Activated naive CD8-positive, alpha-beta T cell treated with anti-CD3 and anti-CD28 coated beads, Interleukin-2, amount 50 U/mL, for 24 hours (primary cell): ENCODE results near the gene ARAP3.
"Not testable (repeated sequence)": the region's sequence is repeated elsewhere in the genome, so short reads cannot be mapped to it uniquely, and the experiment has no call there.

Experiments
- ATAC-seq: fragments of 150-1000 bp; cut with Tn5 transposase; one replicate; pipeline ENCODE4 v1.10.0; 2021
- DNase-seq: peaks from one replicate; pipeline ENCODE4 v3.0.0; 2021
- H3K27ac Mint-ChIP-seq: one replicate; pipeline ENCODE4 v1.8.0; 2021; ENCODE audit warnings: mild to moderate bottlenecking, mixed read lengths
- H3K27me3 Mint-ChIP-seq: one replicate; pipeline ENCODE4 v1.8.0; 2021; ENCODE audit warnings: mixed read lengths
- H3K36me3 Mint-ChIP-seq: one replicate; pipeline ENCODE4 v1.8.0; 2021; ENCODE audit warnings: low read depth, mixed read lengths
- H3K4me1 Mint-ChIP-seq: one replicate; pipeline ENCODE4 v1.8.0; 2021; ENCODE audit warnings: mixed read lengths
- H3K4me3 Mint-ChIP-seq: one replicate; pipeline ENCODE4 v1.8.0; 2021; ENCODE audit warnings: mild to moderate bottlenecking, moderate library complexity, mixed read lengths
- H3K9me3 Mint-ChIP-seq: one replicate; pipeline ENCODE4 v1.8.0; 2021; ENCODE audit warnings: mixed read lengths

ARAP3 gene

DNA sequence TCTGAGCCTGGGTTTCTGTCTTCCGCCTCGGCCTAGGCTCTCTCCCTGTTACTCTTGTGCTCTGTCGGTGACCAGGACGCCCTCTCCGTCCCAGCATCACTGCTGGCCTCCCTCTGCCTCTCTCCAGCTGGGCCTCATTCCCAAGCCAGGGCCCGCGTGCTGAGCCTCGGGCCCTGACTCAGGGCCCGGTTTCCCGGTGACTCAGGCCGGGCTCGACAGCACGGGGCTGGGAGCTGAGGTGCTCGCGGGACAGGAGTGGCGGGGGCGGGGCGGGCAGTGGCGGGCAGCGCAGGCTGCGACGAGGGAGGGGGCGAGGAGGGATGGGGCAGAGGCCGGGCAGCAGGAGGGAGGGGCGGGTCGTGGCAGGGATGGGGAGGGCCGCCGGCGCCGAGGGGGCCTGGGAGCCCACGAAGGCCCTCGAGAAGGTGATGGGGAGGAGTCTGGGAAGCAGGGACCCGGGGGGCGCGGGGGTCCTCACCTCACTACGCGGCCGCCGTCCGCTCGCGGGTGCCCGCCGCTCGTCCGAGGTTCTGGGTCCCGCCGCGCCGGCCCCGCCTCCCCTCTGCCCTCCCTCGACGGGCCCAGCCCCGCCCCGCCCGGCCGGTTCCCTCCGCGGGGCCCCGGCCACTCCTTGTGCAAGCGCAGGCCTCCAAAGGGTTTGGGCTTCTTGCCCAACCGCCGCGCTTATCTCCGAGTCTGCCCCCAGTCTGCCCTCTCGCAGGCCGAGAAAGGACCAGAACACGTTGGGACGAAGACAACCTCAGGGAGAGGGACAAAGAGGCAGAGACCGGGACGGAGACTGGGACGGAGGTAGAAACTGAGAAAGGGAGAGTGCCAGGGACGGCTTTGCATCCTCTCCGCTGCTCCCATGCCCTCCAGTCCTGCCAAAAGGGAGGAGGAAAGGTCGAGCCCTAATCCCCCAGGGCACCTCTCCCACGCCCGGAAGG lies at the start of gene ARAP3:
Gene ARAP3, minus strand, starts transcription at position 536 of the 947 bp plus-strand sequence. CDS start 1,744 bp downstream, outside the sequence.
- Mint-ChIP-seq H3K4me3 (peak within 1 kb of the TSS; percentile 80), H3K36me3 (peaks cover 3% of the 10 kb centered on the region), H3K4me1 (peaks cover 28% of the 10 kb centered on the region), H3K27me3 (no peaks in the 10 kb centered on the region), H3K27ac (peak within 1 kb of the TSS; percentile 71), H3K9me3 (no peaks in the 10 kb centered on the region)
- DNase-seq = peak; percentile 61
- peak; percentile 67 for ATAC-seq

GRCh38 chr5:141729387-141730006 lies 47.5 kb upstream of the ARAP3 start:
- H3K4me3 Mint-ChIP-seq = no peak overlapping the region
- DNase-seq (no peak), ATAC-seq (no peak)
- H3K27me3 Mint-ChIP-seq = peaks cover 8% of the 10 kb centered on the region
- H3K36me3 Mint-ChIP-seq = no peaks in the 10 kb centered on the region
- no peaks in the 10 kb centered on the region for H3K4me1 Mint-ChIP-seq
- H3K9me3 Mint-ChIP-seq = no peaks in the 10 kb centered on the region
- no peak overlapping the region for H3K27ac Mint-ChIP-seq

GRCh38 chr5:141725891-141726290 lies 43.9 kb upstream of the ARAP3 start:
- H3K27ac Mint-ChIP-seq = no peak overlapping the region
- H3K4me1 Mint-ChIP-seq = no peaks in the 10 kb centered on the region
- H3K36me3 Mint-ChIP-seq = no peaks in the 10 kb centered on the region
- no peaks in the 10 kb centered on the region for H3K9me3 Mint-ChIP-seq
- H3K4me3 Mint-ChIP-seq = no peak overlapping the region
- no peak for DNase-seq
- H3K27me3 Mint-ChIP-seq = peaks cover 4% of the 10 kb centered on the region
- ATAC-seq = no peak

DNA sequence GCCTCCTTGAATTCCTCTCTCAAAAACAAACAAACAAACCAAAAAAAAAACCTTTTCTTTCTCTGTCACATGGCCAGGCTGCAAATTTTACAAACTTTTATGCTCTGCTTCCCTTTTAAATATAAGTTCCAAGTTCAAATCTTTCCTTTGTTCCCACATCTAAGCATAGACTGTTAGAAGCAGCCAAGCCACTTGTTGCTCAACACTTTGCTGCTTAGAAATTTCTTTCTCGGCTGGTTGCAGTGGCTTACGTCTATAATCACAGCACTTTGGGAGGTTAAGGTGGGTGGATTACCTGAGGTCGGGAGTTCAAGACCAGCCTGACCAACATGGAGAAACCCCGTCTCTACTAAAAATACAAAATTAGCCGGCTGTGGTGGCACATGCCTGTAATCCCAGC lies 43.1 kb upstream of the ARAP3 start:
- ATAC-seq, H3K36me3 Mint-ChIP-seq, H3K27me3 Mint-ChIP-seq, H3K4me3 Mint-ChIP-seq, H3K9me3 Mint-ChIP-seq, H3K27ac Mint-ChIP-seq, H3K4me1 Mint-ChIP-seq, DNase-seq: not testable (repeated sequence)

DNA sequence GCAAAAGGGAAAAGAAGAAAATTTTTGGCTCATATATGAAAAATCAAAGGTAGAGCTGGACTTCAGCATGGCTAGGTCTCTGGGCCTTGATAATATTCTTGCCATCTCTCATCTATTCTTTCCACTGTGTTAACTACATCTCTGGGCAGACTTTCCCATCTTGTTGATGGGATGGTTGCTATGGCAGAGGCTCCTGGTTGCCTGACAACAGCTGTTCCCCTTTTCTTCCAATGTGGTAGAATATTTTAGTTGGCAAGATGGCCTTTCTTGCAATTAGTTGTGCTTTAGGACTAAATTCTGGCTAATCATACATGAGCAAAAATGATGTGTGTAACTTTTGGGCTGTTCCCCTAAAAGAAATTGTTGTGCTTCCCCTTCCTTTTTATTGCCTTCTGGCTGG lies 40.2 kb upstream of the ARAP3 start:
- peaks cover 2% of the 10 kb centered on the region for H3K27me3 Mint-ChIP-seq
- no peak for DNase-seq
- ATAC-seq = no peak
- H3K4me1 Mint-ChIP-seq = no peaks in the 10 kb centered on the region
- no peak overlapping the region for H3K4me3 Mint-ChIP-seq
- no peaks in the 10 kb centered on the region for H3K9me3 Mint-ChIP-seq
- no peak overlapping the region for H3K27ac Mint-ChIP-seq
- H3K36me3 Mint-ChIP-seq = no peaks in the 10 kb centered on the region

DNA sequence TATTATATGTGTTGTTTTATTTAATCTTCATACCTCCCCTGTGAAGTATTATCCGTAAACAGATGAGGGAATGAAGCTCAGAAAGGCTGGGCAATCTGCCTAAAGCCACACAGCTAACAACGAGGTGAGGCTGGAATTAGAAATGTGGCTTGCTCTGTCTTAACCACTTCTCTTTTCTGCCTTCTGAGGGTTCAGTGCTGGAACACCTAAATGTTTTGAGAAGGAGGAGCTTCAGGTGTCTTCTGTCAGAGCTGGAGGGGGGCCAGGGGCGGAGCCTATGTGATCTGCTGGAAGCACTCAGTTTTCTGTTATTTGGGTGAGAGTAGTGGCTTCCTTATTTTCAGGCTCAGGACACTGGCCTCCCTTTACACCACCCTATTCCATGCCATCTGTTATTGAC lies 35.0 kb upstream of the ARAP3 start:
- no peak for ATAC-seq

GRCh38 chr5:141716468-141716867 lies 34.4 kb upstream of the ARAP3 start:
- H3K4me1 Mint-ChIP-seq = no peaks in the 10 kb centered on the region
- ATAC-seq = no peak
- H3K36me3 Mint-ChIP-seq = no peaks in the 10 kb centered on the region
- H3K9me3 Mint-ChIP-seq = no peaks in the 10 kb centered on the region
- H3K4me3 Mint-ChIP-seq = no peak overlapping the region
- no peak for DNase-seq
- peaks cover 5% of the 10 kb centered on the region for H3K27me3 Mint-ChIP-seq
- H3K27ac Mint-ChIP-seq = no peak overlapping the region

More for the DNA sequence above, 35.0 kb upstream of the ARAP3 start:
- H3K27ac Mint-ChIP-seq = no peak overlapping the region
- H3K27me3 Mint-ChIP-seq = peaks cover 5% of the 10 kb centered on the region
- no peaks in the 10 kb centered on the region for H3K4me1 Mint-ChIP-seq
- no peaks in the 10 kb centered on the region for H3K36me3 Mint-ChIP-seq
- H3K9me3 Mint-ChIP-seq = no peaks in the 10 kb centered on the region
- DNase-seq = no peak
- H3K4me3 Mint-ChIP-seq = no peak overlapping the region

GRCh38 chr5:141716009-141716408 lies 34.0 kb upstream of the ARAP3 start:
- H3K36me3 Mint-ChIP-seq = no peaks in the 10 kb centered on the region
- no peaks in the 10 kb centered on the region for H3K4me1 Mint-ChIP-seq
- DNase-seq (no peak), ATAC-seq (no peak)
- H3K27me3 Mint-ChIP-seq = peaks cover 5% of the 10 kb centered on the region
- no peak overlapping the region for H3K4me3 Mint-ChIP-seq
- H3K9me3 Mint-ChIP-seq = no peaks in the 10 kb centered on the region
- no peak overlapping the region for H3K27ac Mint-ChIP-seq

DNA sequence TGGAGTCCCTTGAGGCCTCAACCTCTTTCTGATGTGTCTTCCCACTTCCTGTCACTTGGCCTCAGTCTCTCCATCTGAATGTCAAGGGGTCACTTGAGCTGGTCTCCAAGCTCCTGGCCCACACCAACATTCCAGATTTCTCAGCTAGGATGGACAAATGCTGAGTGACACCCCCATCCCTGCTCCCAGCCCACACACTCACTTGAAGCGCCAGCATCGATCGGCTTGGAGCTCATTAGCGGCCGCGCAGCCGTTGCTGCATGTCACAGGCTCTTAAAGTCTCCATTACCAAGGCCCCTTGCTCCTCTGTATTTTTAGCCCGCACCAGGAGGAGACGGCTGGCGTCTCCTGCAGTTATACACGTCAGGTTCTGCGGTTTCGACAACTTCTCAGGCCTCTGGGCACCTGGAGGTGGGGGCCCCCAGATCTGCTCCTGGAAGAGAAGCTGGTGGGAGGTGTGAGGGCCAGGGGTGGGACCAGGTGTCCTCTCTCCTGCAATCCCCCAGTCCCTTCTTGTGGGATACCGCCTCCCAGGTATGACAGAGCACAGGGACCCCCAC lies 33.4 kb upstream of the ARAP3 start:
- no peaks in the 10 kb centered on the region for H3K36me3 Mint-ChIP-seq
- no peaks in the 10 kb centered on the region for H3K4me1 Mint-ChIP-seq
- H3K9me3 Mint-ChIP-seq = no peaks in the 10 kb centered on the region
- DNase-seq (no peak), ATAC-seq (no peak)
- H3K27me3 Mint-ChIP-seq = peaks cover 7% of the 10 kb centered on the region
- H3K27ac Mint-ChIP-seq = no peak overlapping the region
- no peak overlapping the region for H3K4me3 Mint-ChIP-seq

DNA sequence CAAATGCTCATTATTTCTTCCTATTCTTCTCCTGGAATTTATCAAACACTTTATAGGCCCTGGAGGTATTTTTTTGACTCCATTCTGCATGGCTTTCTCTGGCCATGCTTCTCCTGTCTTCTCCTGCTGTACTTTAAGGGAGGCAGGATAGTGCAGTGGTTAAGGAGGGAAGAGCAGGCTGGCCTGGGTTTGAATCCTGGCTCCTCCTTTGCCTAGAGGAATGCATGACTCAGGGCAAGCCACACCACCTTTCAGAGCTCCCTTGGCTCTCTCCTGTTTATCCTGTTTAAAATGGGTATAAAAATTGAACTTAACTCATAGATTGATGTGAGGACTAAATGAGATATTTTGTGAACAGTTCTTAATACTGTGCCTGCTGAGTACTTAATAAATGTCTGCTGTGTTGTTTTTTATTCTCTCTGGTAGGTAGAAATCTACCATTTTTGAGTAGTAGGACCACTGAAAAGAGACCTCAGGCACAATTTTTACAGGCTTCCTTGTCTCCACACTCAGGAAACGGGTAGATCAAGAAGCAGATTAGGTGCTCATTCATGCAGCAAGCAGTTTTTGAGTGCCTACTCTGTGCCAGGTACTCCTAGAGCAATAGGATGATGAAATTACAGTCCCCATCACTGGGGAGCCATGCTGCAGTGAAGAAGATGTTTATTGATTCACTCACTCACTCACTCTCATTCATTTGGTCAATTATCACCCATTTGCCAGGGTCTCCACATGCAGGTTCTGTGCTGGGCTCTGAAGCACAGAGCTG lies 32.7 kb upstream of the ARAP3 start:
- H3K4me3 Mint-ChIP-seq = no peak overlapping the region
- no peak for ATAC-seq
- no peak overlapping the region for H3K27ac Mint-ChIP-seq
- peaks cover 7% of the 10 kb centered on the region for H3K27me3 Mint-ChIP-seq
- H3K4me1 Mint-ChIP-seq = no peaks in the 10 kb centered on the region
- no peak for DNase-seq
- H3K36me3 Mint-ChIP-seq = no peaks in the 10 kb centered on the region
- no peaks in the 10 kb centered on the region for H3K9me3 Mint-ChIP-seq

DNA sequence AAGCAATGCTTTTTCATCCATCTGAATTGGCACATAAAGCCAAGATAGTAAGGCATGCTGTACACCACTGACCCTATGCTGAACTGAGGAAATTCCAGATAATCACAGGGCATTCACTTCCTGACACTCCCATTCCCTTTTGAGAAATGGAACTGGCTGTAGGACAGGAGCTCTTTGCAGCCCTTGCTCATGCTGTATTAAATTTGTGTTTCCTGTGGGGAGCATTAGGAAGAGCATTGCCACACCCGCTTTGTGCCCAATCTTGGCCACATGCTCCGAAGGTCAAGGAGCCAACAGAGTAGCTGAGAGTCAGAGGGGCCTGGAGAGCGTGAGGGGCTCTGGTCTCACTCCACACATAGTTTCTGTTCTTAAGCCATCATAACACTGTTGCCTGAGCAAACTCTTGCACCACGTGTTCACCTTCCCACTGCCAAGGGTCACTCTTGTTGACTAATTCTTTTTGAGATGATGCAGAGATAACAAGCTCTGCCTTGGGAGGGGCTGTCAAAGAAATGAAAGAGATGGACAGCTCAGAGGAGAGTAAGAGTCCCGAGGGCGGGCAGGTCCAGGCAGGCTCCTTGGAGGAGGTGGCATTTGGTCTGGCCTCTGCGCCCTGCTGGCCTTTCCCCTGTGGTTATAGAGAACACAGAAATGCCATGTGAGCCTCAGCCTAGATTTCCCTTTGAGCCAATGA lies 31.7 kb upstream of the ARAP3 start:
- ATAC-seq (no peak), DNase-seq (no peak)
- Mint-ChIP-seq H3K9me3 (no peaks in the 10 kb centered on the region), H3K36me3 (no peaks in the 10 kb centered on the region), H3K27ac (no peak overlapping the region), H3K4me3 (no peak overlapping the region), H3K4me1 (no peaks in the 10 kb centered on the region), H3K27me3 (peaks cover 13% of the 10 kb centered on the region)

DNA sequence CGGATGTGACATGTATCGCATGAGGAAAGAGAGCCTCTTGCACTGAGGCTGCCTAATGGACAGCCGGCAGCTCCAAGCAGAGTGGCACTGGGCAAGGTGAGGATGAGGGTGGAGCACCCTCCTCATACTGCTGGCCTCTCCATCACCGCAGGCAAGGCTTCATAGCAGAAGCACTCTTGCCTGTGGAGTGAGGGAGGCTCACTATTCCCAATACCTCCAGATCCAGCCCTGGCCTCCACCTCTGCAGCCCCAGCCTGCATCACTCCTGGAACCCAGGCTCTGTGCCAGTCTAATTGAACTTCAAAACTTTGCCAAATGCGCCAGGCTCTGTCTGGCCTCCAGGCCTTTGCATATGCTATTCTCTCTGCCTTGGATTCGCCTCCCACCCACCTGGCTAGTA lies 29.7 kb upstream of the ARAP3 start:
- Mint-ChIP-seq H3K9me3 (no peaks in the 10 kb centered on the region), H3K27ac (no peak overlapping the region), H3K27me3 (peaks cover 13% of the 10 kb centered on the region), H3K4me3 (no peak overlapping the region), H3K4me1 (no peaks in the 10 kb centered on the region), H3K36me3 (no peaks in the 10 kb centered on the region)
- no peak for ATAC-seq
- DNase-seq = no peak

DNA sequence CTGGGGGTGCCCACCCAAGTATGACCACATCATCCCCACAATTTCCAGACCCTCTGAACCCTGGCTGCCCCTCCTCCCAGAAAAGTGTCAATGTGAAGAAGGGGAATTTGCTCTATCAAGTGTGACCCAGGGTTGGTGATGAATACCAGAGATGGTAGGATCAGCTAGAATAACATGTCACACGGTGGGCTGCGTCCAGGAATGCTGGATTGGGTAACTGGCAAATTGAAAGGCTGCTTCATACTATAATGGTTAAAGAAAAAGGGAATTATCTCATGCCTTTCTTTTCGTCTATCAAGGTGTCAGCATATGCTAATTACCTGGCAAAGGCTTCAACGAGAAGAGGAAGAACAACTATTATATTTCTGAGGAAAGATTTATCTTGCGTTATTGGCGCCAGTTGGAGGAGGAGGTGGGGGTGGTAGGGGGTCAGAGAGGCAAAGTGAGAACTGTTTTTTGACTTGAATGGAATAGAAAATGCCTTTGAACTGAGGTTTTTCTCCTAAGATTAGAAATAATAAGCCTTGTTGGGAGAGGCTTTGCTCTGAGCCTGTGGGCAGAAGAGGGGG lies 27.8 kb upstream of the ARAP3 start:
- Mint-ChIP-seq H3K4me3 (no peak overlapping the region), H3K36me3 (no peaks in the 10 kb centered on the region), H3K9me3 (no peaks in the 10 kb centered on the region), H3K27me3 (peaks cover 8% of the 10 kb centered on the region), H3K4me1 (no peaks in the 10 kb centered on the region), H3K27ac (no peak overlapping the region)
- ATAC-seq (no peak), DNase-seq (no peak)

- Mint-ChIP-seq H3K4me3 (no peak overlapping the region), H3K36me3 (no peaks in the 10 kb centered on the region), H3K27me3 (peaks cover 8% of the 10 kb centered on the region), H3K27ac (no peak overlapping the region), H3K9me3 (no peaks in the 10 kb centered on the region), H3K4me1 (peaks cover 2% of the 10 kb centered on the region)
- no peak for DNase-seq
- no peak for ATAC-seq
Measured at GRCh38 chr5:141708016-141708415, 26.0 kb upstream of the ARAP3 start.
